GM18520 (cell line): Measurements from ENCODE around the gene FYN.
"Not testable (repeated sequence)": the region's sequence is repeated elsewhere in the genome, so short reads cannot be mapped to it uniquely, and the experiment has no call there.

Experiments
- ATAC-seq: cut with Tn5 transposase; IDR thresholded peaks from one replicate; pipeline ENCODE4 v1.9.1; 2021; ENCODE audit not compliant: unreplicated experiment

Gene FYN

GRCh38 chr6:111642463-111643158 is 230.6 kb downstream of the FYN start:
- no peak for ATAC-seq

- no peak for ATAC-seq
Measured at GRCh38 chr6:111639266-111639665, 234.0 kb downstream of the FYN start.

DNA sequence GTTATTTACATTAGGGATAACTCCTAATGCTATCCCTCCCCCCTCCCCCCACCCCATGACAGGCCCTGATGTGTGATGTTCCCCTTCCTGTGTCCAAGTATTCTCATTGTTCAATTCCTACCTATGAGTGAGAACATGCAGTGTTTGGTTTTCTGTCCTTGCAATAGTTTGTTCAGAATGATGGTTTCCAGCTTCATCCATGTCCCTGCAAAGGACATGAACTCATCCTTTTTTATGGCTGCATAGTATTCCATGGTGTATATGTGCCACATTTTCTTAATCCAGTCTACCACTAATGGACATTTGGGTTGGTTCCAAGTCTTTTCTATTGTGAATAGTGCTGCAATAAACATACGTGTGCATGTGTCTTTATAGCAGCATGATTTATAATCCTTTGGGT is 238.3 kb downstream of the FYN start:
- ATAC-seq = not testable (repeated sequence)

GRCh38 chr6:111633822-111634221 is 239.4 kb downstream of the FYN start:
- ATAC-seq = no peak

GRCh38 chr6:111632468-111633247 is 240.6 kb downstream of the FYN start:
- ATAC-seq = no peak

DNA sequence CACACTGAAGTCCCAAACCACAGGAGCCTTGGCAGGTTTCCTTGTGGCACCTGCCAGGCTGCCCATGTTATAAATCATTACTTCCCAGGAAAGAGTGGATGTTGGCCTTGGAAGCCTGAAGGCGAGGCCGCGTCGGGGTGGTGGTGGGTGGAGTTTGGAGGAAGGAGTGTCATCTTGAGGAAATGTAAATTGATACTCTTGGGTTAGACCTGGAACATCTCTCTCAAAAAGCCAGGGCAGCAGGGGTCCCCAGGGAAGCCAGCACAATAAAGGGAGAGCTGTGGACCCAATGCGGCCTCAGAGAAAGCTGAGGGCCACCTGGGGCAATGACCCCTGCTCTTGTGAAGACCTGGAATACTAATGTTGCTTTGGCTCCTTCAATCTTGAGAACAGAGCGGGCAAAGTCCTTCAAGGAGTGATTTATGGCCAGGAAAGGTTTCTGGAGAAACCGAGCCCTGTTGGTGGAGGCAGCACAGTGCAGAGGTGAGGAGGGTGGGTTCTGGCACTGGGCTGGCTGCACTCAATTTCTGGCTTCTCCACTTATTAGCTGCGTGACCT is 241.3 kb downstream of the FYN start:
- ATAC-seq = no peak

GRCh38 chr6:111631018-111631417 is 242.2 kb downstream of the FYN start:
- no peak for ATAC-seq

DNA sequence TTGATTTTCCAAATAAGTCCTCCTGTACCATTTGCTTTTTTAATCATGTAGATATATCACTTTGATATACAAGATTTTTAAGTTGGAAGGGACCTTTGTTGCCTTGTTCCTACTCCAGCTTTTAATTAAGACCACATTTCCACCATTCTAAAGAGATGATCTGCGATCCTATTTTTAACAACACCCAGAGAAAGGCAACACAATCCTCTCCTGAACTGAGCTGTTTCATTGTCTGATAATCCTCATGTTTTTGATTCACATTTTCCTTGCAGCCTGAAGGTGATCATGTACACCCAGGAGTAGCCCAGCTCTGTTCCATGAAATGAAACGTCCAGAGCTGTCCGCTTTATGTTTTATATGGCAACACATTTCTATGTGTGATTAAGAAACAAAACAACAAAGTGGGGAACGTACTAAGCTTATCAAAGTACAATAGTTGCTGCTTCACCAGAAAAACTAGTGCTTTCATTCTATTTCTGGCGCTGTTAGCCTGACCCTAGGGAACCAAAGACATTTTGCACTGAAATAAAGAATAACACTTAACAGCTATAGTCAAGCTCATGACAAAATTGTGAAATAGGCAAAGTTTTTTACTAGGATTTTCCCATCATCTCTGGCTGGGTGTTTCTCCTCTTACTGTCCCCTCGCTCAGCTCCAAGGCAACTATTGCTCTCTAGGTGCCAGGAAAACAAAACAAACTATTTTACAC is 245.0 kb downstream of the FYN start:
- ATAC-seq = no peak

GRCh38 chr6:111626441-111626840 is 246.8 kb downstream of the FYN start:
- no peak for ATAC-seq

DNA sequence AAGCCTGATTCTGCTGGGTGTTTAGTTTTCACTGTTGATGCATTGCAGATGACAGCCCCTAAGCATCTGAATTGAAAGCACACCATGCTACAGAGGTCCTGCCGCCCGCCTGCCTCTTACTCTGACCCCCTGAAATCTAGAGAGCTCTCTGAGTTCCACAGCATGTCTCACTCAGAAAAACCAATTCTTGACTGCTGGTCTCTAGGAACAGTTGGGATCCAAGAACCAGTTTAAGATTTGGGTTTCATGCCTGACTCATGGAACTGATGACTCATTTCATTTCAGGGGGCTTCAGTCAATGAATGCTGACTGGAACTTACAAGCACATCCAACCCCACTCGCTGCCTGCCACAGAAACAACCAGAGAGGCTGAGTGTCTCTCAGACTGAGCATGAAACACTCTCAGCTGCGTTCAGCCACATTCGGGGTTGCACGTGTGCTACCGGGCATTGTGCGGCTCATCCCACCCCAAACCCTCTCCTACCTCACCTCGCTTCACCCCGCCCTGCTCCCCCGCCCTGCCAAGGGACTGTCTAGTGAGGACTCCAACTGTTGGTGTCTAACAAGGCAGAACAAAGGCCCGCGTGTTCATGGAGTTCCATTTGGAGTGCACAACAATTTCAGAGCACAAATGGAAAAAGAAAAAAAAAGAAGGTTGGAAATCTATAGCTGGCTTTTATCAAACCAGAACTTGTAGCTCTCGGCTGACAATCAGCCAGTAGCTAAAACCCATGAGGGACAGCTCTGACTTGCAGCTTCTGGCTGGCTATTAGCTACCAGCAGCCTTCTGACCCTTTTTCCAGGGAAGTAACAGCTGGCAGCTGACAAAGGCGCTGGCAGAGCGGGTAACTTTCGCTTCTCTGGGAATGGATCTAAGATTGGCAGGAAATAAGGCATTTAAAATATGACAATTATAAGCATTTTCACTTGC is 247.5 kb downstream of the FYN start:
- ATAC-seq = no peak

GRCh38 chr6:111625099-111625416 is 248.2 kb downstream of the FYN start:
- no peak for ATAC-seq

- ATAC-seq = no peak
Measured at GRCh38 chr6:111624401-111625098, 248.7 kb downstream of the FYN start.

DNA sequence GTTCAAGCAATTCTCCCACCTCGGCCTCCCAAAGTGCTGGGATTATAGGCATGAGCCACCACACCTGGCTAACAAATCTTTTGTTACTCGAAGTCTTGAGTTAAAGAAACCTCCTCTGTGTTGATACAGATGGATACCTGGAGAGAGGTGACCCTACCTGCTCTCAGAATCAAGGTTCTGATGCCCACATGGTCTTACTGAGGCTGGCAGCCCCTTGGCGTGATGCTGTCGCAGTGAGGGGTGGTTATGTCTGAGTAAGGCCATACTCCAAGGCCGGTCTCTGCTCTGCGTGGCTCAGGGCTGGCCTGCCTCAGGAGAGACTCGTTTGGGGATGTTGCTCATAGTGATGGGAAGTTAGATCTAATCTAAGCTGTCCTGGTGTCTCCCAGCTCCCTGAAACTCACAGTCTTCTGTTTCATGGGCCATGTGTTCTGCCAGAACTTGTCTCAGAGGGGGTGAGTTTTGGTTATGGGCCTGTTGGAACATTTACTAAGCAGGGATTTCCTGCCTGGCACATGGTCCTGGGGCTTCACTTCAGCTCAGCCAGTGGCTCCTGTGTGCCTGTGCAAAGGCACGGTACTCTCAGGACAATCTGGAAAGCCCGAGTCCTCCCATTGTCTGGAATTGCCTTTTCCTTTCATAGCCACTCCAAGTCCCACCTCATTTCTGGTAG is 250.1 kb downstream of the FYN start:
- no peak for ATAC-seq

- ATAC-seq = no peak
Measured at GRCh38 chr6:111620169-111620568, 253.1 kb downstream of the FYN start.

DNA sequence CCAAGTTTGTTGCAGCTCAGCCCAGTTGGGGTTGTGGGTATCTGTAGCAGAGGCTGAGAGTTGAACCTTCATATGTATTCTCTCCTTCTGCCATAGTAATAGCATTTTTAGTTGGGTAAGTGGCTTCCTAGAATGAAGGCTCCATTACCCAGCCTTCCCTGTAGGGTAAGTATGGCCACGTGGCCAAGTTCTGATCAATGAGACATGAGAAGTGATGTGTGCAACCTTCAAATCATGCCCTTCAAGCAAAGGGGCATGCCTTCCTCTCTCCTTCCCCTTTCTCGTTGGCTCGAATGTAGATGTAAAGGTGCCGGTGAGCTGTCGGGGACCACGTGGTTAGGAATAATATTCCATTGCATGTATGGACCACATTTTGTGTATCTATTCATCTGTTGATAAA is 254.8 kb downstream of the FYN start:
- ATAC-seq = no peak

DNA sequence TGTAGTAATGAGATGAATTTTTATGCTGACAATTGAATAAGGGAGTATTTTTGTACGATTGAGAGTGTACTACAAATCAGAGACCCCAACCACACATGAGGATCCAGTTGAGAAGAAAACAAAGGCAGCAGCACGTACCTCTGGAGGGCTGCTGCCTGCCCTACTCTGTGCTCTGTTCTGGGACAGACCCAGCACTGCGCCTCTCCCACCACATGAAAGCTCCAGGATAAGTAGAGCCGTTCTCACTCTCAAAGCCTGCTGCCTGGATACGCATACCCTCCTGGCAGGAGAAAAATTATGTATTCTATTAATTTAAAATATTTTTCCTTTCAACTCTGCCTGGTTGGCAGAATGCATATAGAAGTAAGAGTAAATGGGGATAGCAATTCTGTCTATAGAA is 256.1 kb downstream of the FYN start:
- ATAC-seq = no peak

- ATAC-seq = no peak
Measured at GRCh38 chr6:111615916-111616612, 257.2 kb downstream of the FYN start.

DNA sequence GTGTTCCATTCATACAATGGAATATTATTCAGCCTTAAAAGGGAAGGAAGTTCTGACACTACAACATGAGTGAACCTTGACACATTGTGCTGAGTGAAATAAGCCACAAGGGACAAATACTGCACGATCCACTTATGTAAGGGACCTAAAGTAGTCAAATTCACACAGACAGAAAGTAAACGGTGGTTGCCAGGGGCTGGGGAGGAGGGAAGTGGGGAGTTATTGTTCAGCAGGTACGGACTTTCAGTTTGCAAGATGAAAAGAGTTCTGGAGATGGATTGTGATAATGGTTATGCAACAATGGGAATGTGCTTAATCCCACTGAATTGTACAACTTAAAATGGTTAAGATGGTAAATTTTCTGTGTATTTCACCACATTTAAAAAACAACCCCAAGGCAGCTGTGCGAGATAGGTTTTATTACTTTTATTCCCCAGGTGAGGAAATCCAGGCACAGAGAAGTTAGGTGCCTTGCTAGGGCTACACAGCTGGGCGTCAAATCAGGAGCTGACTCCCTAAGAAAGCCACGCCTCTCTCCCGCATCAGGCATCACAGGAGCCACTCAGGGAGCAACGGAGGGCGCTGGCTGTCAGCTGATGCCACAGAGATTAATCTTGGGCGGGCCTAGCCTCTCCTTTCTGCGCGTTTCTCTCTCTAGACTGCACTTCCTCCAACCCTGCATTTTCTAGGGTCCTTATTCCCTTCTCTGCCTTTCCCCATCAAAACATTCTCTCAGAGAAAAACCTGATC is 258.2 kb downstream of the FYN start:
- no peak for ATAC-seq
